ENCODE results near the gene TECPR2. TPM values are rescaled to one million over a fixed set of nuclear protein-coding genes. Genes with fewer than 3 reads are reported as not detected.

The TECPR2 gene
- total and polyA plus RNA-seq, 2 of the 13 experiments (the other 11 are each of a cell fraction or from before 2014, with no cell fraction given), result 3.5 to 5.7 TPM

- TF ChIP-seq ARNT2 (CRISPR knock-in tag; IDR thresholded peaks at IDR 0.05; ENCODE audit: low read depth) (peak; percentile 10; the same call in 1 of the 2 replicates), KLF13 (CRISPR knock-in tag; IDR thresholded peaks at IDR 0.05) (no peak), ZNF629 (CRISPR knock-in tag; conservative IDR thresholded peaks at IDR 0.05) (peak; percentile 33; the same call in 1 of the 2 replicates), MZF1 (CRISPR knock-in tag; IDR thresholded peaks at IDR 0.05; ENCODE audit: borderline replicate concordance) (no peak), SIX4 (CRISPR knock-in tag; IDR thresholded peaks at IDR 0.05) (0 out of 2 replicates have a peak, but pooled peaks have one; percentile 14), ZNF552 (CRISPR knock-in tag; IDR thresholded peaks at IDR 0.05; ENCODE audit: borderline replicate concordance) (0 out of 2 replicates have a peak, but pooled peaks have one; percentile 24), ZNF770 (CRISPR knock-in tag; IDR thresholded peaks at IDR 0.05) (no peak), SIN3A (IDR thresholded peaks at IDR 0.05; ENCODE audit: borderline replicate concordance, low read depth, low read length) (peak; percentile 36; the same call in 1 of the 2 replicates), GPN1 (CRISPR knock-in tag; IDR thresholded peaks at IDR 0.05; ENCODE audit: borderline replicate concordance) (no peak), ZNF260 (CRISPR knock-in tag; IDR thresholded peaks at IDR 0.05; ENCODE audit: borderline replicate concordance, low read depth) (no peak), ZNF598 (CRISPR knock-in tag; IDR thresholded peaks at IDR 0.05; ENCODE audit: borderline replicate concordance) (0 out of 2 replicates have a peak, but pooled peaks have one; percentile 26), ZNF703 (CRISPR knock-in tag; IDR thresholded peaks at IDR 0.05; ENCODE audit: borderline replicate concordance) (no peak), ZSCAN5A (CRISPR knock-in tag; IDR thresholded peaks at IDR 0.05; ENCODE audit: borderline replicate concordance) (no peak), DRAP1 (CRISPR knock-in tag; IDR thresholded peaks at IDR 0.05) (peak; percentile 71), LRRFIP1 (CRISPR knock-in tag; conservative IDR thresholded peaks at IDR 0.05) (no peak), ZMAT5 (CRISPR knock-in tag; IDR thresholded peaks at IDR 0.05; ENCODE audit: borderline replicate concordance, low read depth) (no peak)
Observed at GRCh38 chr14:102320671-102321455, 41.9 kb upstream of the TECPR2 start (continued).
